ENCODE results near the gene OBSCN. TPM values are rescaled to one million over a fixed set of nuclear protein-coding genes. Genes with fewer than 3 reads are reported as not detected.

Gene OBSCN
- total and polyA plus RNA-seq, 9 donors = 184 to 401 (median 297) TPM

- H3K27ac ChIP-seq (ENCODE audit: low read length) = no peak overlapping the region
- H3K4me3 ChIP-seq (ENCODE audit: low read length) = no peak overlapping the region
- WGBS (ENCODE audit: insufficient coverage) = 96% methylated on average over 15 of the region's 15 CpGs
- H3K36me3 ChIP-seq (ENCODE audit: control insufficient read depth, insufficient read depth, low read length) = peaks cover 78% of the 10 kb centered on the region
- no peaks in the 10 kb centered on the region for H3K27me3 ChIP-seq (ENCODE audit: control insufficient read depth, insufficient read depth, low read length)
- H3K9me3 ChIP-seq (replicated peaks; ENCODE audit: control insufficient read depth, low read depth, low read length) = no peaks in the 10 kb centered on the region
- no peak for DNase-seq
- H3K4me1 ChIP-seq (ENCODE audit: control insufficient read depth, insufficient read depth, low read length) = no peaks in the 10 kb centered on the region
Measured at GRCh38 chr1:228321895-228322294, 114.1 kb downstream of the OBSCN start.

DNA sequence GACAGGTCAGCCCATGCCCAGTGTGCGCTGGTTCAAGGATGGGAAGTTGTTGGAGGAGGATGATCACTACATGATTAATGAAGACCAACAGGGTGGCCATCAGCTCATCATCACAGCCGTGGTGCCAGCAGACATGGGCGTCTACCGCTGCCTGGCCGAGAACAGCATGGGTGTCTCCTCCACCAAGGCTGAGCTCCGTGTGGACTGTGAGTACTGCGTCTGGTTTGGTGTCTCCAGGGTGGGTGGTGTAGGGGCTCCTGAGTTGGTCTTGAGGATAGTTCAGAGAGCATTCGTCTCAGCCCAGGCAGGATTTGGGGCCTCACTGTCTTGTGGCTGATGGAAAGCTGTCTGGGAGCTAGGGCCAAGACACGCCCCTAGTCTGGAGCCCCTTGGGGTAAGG is 115.6 kb downstream of the OBSCN start:
- Histone ChIP-seq H3K36me3 (ENCODE audit: control insufficient read depth, insufficient read depth, low read length) (peaks cover 63% of the 10 kb centered on the region), H3K27ac (ENCODE audit: low read length) (no peak overlapping the region), H3K4me1 (ENCODE audit: control insufficient read depth, insufficient read depth, low read length) (no peaks in the 10 kb centered on the region), H3K27me3 (ENCODE audit: control insufficient read depth, insufficient read depth, low read length) (no peaks in the 10 kb centered on the region), H3K4me3 (ENCODE audit: low read length) (no peak overlapping the region), H3K9me3 (replicated peaks; ENCODE audit: control insufficient read depth, low read depth, low read length) (no peaks in the 10 kb centered on the region)
- DNase-seq = no peak
- 95% methylated on average over 8 of the region's 9 CpGs for WGBS (ENCODE audit: insufficient coverage)

GRCh38 chr1:228325267-228325666 is 117.4 kb downstream of the OBSCN start:
- WGBS (ENCODE audit: insufficient coverage) = no CpG with 5 or more reads among the region's 1 CpG
- Histone ChIP-seq H3K36me3 (ENCODE audit: control insufficient read depth, insufficient read depth, low read length) (peaks cover 50% of the 10 kb centered on the region), H3K4me3 (ENCODE audit: low read length) (no peak overlapping the region), H3K27me3 (ENCODE audit: control insufficient read depth, insufficient read depth, low read length) (no peaks in the 10 kb centered on the region), H3K27ac (ENCODE audit: low read length) (no peak overlapping the region), H3K4me1 (ENCODE audit: control insufficient read depth, insufficient read depth, low read length) (no peaks in the 10 kb centered on the region), H3K9me3 (replicated peaks; ENCODE audit: control insufficient read depth, low read depth, low read length) (no peaks in the 10 kb centered on the region)
- DNase-seq = no peak

GRCh38 chr1:228329887-228330286 is 122.0 kb downstream of the OBSCN start:
- Histone ChIP-seq H3K27ac (ENCODE audit: low read length) (no peak overlapping the region), H3K4me3 (ENCODE audit: low read length) (no peak overlapping the region)

GRCh38 chr1:228332797-228333738 is 125.2 kb downstream of the OBSCN start:
- H3K27me3 ChIP-seq (ENCODE audit: control insufficient read depth, insufficient read depth, low read length) = no peaks in the 10 kb centered on the region
- H3K4me3 ChIP-seq (ENCODE audit: low read length) = no peak overlapping the region
- DNase-seq = no peak
- no peaks in the 10 kb centered on the region for H3K9me3 ChIP-seq (replicated peaks; ENCODE audit: control insufficient read depth, low read depth, low read length)
- no peaks in the 10 kb centered on the region for H3K4me1 ChIP-seq (ENCODE audit: control insufficient read depth, insufficient read depth, low read length)
- peaks cover 46% of the 10 kb centered on the region for H3K36me3 ChIP-seq (ENCODE audit: control insufficient read depth, insufficient read depth, low read length)
- 93% methylated on average over 15 of the region's 17 CpGs for WGBS (ENCODE audit: insufficient coverage)
- no peak overlapping the region for H3K27ac ChIP-seq (ENCODE audit: low read length)

More at GRCh38 chr1:228329887-228330286, 122.0 kb downstream of the OBSCN start:
- no peaks in the 10 kb centered on the region for H3K9me3 ChIP-seq (replicated peaks; ENCODE audit: control insufficient read depth, low read depth, low read length)
- H3K36me3 ChIP-seq (ENCODE audit: control insufficient read depth, insufficient read depth, low read length) = peaks cover 23% of the 10 kb centered on the region
- DNase-seq = no peak
- no peaks in the 10 kb centered on the region for H3K4me1 ChIP-seq (ENCODE audit: control insufficient read depth, insufficient read depth, low read length)
- H3K27me3 ChIP-seq (ENCODE audit: control insufficient read depth, insufficient read depth, low read length) = no peaks in the 10 kb centered on the region
- 33% methylated on average over 1 of the region's 2 CpGs for WGBS (ENCODE audit: insufficient coverage)

GRCh38 chr1:228333739-228334115 is 125.9 kb downstream of the OBSCN start:
- no peaks in the 10 kb centered on the region for H3K27me3 ChIP-seq (ENCODE audit: control insufficient read depth, insufficient read depth, low read length)
- H3K4me3 ChIP-seq (ENCODE audit: low read length) = no peak overlapping the region
- H3K4me1 ChIP-seq (ENCODE audit: control insufficient read depth, insufficient read depth, low read length) = no peaks in the 10 kb centered on the region
- no peaks in the 10 kb centered on the region for H3K9me3 ChIP-seq (replicated peaks; ENCODE audit: control insufficient read depth, low read depth, low read length)
- WGBS (ENCODE audit: insufficient coverage) = 94% methylated on average over 9 of the region's 10 CpGs
- H3K27ac ChIP-seq (ENCODE audit: low read length) = no peak overlapping the region
- peaks cover 52% of the 10 kb centered on the region for H3K36me3 ChIP-seq (ENCODE audit: control insufficient read depth, insufficient read depth, low read length)
- no peak for DNase-seq

DNA sequence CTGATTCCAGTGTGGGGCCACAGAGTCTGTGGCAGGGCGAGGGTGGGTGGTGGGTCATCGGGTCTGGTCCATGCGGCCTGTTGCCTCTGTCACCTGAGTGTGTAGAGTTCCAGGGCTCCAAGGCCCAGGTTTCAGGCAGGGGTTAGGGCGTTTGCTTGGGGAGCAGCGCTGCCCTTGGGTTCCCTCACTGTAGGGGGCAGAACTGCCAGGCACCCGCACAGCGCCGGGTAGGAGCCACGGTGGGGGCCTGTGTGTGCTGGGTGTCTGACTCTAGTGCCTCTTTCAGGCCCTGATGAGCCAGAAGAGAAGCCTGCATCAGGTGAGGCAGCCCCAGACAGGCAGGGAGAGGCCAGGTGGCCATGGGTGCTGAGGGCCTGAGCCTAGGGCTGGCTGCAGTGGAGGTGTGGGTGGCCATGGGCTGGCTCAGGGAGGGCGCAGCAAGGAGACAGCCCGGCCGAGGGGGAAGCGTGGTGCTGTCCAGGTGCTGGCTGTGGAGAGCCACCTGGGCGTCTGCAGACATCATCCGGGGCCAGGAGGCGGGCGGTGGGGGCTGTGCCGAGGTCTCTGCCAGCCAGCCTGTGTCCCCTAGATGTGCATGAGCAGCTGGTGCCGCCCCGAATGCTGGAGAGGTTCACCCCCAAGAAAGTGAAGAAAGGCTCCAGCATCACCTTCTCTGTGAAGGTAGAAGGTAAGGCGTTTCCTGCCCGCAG is 126.5 kb downstream of the OBSCN start:
- Histone ChIP-seq H3K4me3 (ENCODE audit: low read length) (no peak overlapping the region), H3K27me3 (ENCODE audit: control insufficient read depth, insufficient read depth, low read length) (no peaks in the 10 kb centered on the region), H3K36me3 (ENCODE audit: control insufficient read depth, insufficient read depth, low read length) (peaks cover 59% of the 10 kb centered on the region), H3K4me1 (ENCODE audit: control insufficient read depth, insufficient read depth, low read length) (no peaks in the 10 kb centered on the region), H3K9me3 (replicated peaks; ENCODE audit: control insufficient read depth, low read depth, low read length) (no peaks in the 10 kb centered on the region), H3K27ac (ENCODE audit: low read length) (no peak overlapping the region)
- DNase-seq = no peak
- WGBS (ENCODE audit: insufficient coverage) = 88% methylated on average over 20 of the region's 22 CpGs

DNA sequence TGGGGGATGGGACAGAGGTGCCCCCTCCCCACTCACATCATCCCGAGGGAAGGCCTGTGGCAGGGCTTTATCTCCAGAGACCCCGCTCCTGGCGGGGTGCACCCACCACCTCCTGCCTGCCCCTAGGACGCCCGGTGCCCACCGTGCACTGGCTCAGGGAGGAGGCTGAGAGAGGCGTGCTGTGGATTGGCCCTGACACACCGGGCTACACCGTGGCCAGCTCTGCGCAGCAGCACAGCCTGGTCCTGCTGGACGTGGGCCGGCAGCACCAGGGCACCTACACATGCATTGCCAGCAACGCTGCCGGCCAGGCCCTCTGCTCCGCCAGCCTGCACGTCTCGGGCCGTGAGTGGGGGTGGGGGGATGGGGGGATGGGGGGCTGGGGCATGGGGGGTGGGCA is 127.1 kb downstream of the OBSCN start:
- no peaks in the 10 kb centered on the region for H3K9me3 ChIP-seq (replicated peaks; ENCODE audit: control insufficient read depth, low read depth, low read length)
- DNase-seq = no peak
- peaks cover 63% of the 10 kb centered on the region for H3K36me3 ChIP-seq (ENCODE audit: control insufficient read depth, insufficient read depth, low read length)
- no peak overlapping the region for H3K4me3 ChIP-seq (ENCODE audit: low read length)
- no peak overlapping the region for H3K27ac ChIP-seq (ENCODE audit: low read length)
- WGBS (ENCODE audit: insufficient coverage) = 94% methylated on average over 9 of the region's 18 CpGs
- no peaks in the 10 kb centered on the region for H3K4me1 ChIP-seq (ENCODE audit: control insufficient read depth, insufficient read depth, low read length)
- H3K27me3 ChIP-seq (ENCODE audit: control insufficient read depth, insufficient read depth, low read length) = no peaks in the 10 kb centered on the region

- H3K27ac ChIP-seq (ENCODE audit: low read length) = no peak overlapping the region
- WGBS (ENCODE audit: insufficient coverage) = 86% methylated on average over 10 of the region's 15 CpGs
- DNase-seq = no peak
- H3K4me1 ChIP-seq (ENCODE audit: control insufficient read depth, insufficient read depth, low read length) = no peaks in the 10 kb centered on the region
- peaks cover 67% of the 10 kb centered on the region for H3K36me3 ChIP-seq (ENCODE audit: control insufficient read depth, insufficient read depth, low read length)
- H3K27me3 ChIP-seq (ENCODE audit: control insufficient read depth, insufficient read depth, low read length) = no peaks in the 10 kb centered on the region
- no peak overlapping the region for H3K4me3 ChIP-seq (ENCODE audit: low read length)
- no peaks in the 10 kb centered on the region for H3K9me3 ChIP-seq (replicated peaks; ENCODE audit: control insufficient read depth, low read depth, low read length)
Measured at GRCh38 chr1:228335406-228336307, 127.8 kb downstream of the OBSCN start.

All from muscle of leg (tissue), 11 donors.